DMS 273 (cell line): ENCODE data around the gene CEP128.

Experiments used
- DNase-seq: peaks from one replicate; lab custom pipeline; 2025; ENCODE audit not compliant: unreplicated experiment; lab: John Stamatoyannopoulos, UW

The CEP128 gene

DNA sequence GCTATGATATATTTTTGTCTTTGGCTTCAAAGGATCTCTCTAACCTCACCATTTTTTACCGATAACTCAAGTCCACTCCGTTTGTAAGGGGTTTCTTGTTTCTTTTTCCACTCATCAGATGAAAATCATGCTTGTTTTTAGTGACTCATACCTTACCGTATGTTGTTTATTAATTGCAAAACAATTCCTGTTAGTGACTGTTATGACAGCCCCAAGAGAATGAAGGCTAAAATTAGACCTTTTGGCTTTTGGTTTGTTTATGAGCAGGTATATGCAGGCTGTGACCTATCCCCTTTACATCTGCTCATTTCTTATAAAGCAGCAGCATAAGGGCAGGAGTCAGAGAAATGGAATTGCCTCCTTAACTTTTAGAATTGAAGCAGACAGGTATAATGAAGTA, 319.8 kb downstream of the CEP128 start:
- peak; percentile 73 for DNase-seq

DNA sequence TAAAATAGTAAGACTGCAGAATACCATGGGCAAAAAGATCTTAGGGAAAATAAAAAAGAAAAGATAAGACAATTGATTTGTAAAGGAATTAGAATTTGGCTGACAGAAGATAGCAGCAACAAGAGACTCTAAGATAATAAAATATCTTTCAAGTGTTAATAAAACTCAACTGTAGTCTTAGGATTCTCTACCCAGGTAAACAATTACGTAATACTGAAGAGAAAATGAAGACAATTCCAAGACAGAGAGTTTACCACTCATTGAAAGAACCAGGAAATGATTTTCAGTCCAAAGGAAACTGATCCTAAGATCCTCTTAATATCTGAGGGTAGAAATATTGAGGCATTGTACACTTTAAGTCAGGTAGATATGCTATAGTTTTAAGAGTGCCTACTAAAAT, 321.1 kb downstream of the CEP128 start:
- DNase-seq: no peak

DNA sequence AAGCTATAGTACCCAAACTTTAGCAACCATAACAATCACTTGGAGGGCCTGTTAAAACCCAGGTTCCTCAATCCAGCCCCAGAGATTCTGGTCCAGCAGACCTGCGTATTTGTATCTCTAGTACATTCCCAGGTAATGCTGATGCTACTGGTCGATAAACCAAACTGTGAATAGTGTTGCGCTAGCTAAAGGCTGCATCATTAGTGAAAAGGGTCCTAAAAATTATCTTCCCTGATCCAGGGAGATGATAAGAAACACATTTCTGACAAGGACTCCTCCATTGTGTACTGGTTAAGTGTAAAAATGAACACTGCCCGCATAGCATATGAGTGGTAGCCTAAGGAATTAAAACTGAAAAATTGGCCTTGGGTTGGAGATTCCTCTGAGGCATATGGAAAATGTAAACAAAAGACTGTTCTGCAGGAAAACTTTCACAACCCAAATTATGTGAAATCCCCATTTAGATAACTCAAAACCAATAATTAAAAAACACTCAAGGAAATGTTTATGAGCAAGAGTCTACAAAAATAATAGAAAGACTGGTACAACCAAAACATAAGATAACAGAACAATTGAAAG, 322.7 kb downstream of the CEP128 start:
- DNase-seq: no peak

DNA sequence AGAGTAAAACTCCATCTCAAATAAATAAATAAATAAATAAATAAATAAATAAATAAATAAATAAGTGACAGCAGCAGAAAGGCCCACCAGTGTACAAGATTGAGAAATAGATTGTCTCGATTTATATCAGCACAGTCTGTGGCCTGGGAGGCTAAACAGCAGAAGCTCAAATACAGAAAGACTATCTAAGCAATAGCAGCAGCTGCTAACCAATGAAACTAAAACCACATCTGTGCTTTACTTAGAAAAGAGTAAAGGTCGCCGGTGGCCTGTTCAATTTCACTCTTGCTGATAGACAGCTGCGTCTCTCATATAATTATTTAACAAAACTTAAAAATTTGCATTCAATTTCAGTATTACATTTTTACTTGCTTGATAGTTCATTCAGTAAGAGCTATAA, 325.7 kb downstream of the CEP128 start:
- peak; percentile 7 for DNase-seq

DNA sequence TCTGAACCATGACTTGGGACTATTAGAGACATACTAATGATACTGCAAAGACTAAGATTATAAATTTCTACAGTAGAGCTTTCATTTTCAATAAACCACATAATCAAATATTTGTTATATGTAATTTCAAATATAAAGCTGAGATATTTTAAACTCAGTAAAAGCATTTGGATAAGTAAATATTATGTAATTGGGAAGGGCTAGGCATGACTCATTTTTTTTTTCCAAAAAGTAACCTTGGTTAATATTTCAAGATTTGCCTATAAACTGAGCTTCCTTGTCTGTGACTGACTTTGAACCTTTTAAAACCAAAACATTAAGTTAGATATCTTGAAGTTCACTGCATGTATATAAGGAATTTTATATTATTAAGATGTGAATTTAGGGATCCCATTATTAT, 332.5 kb downstream of the CEP128 start:
- DNase-seq: no peak

DNA sequence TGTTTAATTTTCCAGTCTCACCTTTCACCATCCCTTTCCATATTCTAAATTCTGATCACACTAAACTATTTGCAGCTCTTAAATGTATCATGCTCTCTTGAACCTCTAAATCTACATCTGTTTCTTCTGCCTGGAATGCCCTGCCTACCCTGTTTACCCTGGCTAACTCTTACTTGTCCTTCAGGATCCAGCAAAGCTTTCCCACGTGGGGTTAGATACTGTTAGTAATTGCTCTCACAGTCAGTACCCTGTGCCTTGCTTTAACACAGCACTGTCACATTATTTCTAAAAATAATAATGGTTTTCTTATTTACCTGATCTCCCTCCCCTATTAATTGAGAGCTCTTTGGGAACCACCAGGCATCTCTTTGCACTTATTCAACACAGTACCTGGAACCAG, 333.0 kb downstream of the CEP128 start:
- no peak for DNase-seq

DNA sequence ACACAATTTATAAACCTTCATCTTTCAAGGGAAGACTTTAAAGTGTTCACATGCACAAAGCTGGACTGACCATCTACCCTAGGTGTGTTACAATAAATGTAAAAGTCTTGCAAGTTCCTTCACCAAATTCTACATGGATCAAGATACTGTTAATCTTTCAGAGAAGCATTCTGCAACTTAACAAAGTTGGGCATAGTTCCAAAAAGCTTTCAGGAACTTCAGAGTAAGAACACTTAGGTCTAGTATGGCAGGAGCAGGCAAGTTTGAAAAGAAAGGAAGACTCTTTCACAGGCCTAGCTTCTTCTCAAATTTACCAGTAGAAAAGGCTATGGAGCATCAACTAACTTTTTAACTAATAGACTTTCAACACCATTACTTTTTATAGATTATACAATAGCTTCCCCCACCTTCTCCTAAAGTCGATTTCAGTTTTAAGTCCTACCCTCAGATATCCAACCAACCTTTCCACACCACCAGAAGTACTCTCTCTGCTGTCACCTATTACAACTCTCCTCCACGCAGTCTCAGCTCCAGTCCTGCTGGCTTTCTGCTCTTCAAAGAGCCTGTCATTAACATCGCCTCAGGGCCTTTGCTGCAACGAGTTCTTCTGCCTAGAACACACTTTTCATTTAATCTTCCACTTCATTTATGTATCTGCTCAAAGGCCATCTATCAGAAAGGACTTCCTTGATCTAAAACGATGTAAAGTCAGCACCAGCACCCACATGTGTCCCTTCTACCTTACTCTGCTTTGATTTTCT, 333.9 kb downstream of the CEP128 start:
- DNase-seq: peak; percentile 25

DNA sequence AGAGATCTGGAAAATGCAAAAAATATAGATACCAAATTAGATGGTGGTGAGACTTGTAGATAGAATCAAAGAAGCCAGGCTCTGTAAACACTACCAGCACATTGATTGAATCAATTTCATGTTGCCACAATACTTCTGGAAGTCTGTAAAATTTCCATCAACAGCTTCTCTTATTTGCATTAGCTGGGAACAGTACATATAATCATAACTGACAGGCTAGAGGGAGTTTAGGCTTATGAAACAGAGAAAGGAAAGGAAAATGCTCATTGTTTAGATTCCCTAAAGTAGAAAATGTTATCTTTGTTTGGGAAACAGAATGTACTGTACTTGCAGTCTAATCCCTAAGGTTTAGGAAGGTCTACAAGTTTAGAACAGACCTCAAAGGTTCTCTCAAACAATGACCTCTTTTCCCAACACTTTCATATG, 335.2 kb downstream of the CEP128 start:
- DNase-seq: no peak

DNA sequence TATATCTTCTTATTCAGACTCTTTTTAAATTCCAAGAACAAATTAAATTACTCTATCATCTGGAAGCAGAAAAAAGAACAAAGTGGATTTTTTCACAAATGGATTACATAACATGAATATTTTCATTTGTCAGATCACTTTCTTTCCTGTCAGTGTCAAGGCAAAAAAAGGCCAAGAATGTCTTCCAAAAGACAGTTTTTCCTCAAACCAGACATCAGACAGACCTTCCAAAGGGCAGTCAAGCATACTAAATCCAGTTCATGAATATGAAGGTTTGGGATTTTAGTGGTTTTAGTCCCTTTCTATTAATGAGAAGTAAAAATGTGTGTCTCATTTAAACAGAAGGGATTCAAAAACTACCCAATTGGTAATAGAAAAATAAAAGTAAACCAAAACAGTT, 336.0 kb downstream of the CEP128 start:
- DNase-seq: no peak

DNA sequence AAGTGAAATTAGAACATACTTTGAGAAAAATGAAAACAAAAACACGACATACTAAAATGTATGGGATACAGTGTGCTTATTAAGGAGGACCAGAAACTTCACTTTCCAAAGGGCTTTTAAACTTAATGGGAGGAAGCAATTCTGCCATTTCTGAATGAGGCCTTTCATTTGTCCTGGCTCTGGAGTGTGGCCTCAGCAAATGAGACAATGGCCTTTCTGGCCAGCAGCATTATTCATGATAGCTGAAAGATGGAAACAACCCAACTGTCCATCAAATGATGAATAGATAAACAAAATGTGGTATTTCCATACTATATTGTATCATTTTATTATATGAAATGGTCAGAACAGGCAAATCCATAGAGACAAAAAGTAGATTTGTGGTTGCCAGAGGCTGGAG, 338.6 kb downstream of the CEP128 start:
- no peak for DNase-seq

DNA sequence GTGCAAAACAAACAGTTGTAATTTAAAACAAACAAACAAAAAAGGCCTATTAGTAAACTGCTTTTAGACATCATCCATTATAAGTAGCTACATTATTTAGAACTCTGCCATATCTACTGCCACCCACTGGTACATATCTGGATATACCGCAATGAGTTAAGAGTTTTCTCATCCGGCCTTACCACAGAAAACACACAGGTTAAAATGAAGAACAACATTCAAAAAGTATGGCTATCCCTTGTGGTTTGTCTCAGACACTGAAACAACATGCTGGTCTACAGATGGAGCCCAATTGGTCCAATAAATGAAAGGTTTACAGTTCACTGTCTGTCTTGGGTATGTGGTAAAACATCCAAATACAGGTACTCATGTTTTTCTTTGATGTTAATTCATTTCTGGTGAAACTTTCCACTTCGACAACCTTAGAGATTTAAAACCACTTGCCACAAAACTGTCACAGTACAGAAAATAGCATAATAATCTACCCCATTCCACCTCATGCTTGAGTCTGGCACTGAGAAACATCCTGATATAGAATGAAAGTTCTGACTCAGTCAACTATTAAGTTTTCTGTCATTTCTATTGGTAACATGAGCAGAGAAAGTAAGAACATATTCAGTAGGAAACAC, 354.3 kb downstream of the CEP128 start:
- peak; percentile 54 for DNase-seq

DNA sequence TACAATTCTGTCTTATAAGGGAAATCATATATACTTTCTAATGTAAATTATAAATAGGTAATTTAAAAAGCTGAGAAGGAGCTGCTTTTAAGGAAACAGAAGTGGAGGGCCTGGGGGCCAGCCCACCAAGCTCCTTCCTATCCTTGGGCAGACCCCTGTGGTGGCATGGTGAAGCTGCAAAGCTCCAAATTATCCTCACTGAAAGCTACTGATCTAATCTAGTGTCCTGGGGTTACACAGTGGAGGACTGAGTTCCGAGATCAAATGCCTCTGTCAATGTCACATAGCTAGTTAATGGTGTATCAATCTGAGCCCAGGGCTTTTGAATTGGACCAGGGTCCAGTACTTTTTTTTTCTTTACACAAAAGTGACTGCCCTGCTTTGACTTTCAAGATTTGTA, 355.4 kb downstream of the CEP128 start:
- no peak for DNase-seq

DNA sequence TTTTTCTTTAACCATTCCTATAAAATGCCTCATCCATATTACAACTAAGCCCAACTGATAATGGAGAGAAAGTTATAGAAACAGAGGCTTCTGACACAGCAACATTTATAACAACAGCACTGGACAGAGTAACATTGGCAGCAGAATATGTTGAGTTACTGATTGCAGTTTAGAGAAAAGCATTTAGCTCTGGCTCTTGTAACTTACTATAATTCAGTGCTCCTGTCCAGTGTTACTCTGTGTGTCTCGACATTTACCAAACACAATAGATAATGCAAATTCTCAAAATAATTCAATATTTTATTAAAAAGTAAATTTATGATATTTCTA, 356.1 kb downstream of the CEP128 start:
- no peak for DNase-seq

DNA sequence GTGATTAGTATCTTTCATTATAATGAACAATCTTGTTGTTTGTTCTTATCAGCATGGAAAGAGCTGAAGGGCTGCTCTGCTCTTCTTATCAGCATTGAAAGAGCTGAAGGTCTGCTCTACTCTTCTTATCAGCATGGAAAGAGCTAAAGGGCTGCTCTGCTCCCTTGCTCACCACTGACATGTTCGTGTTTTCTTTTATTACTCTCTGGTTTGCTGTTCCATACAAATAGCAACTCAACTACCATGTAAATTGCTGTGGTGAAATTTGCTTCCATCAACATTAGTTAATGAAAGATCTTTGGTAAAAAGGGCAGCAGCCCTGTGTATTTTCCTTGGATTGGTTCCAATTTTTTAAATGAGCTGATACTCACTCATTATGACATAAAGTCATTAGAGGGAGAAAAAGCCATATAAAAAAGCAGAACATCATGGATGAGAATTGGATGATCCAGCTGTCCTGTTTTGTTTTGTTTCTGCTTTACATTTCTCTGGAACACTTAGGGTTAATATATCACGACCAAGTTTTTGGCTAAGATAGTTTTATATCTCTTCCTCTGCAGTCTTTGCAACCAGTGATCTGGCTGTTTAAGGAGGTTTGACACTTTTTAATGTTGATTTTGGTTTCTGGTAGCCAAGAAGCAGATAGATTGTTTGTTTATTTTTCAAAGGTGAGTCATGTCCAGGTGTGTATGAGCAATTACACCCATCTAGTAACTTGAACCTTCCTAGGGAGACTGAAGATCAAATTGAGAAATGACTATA, 356.6 kb downstream of the CEP128 start:
- no peak for DNase-seq

DNA sequence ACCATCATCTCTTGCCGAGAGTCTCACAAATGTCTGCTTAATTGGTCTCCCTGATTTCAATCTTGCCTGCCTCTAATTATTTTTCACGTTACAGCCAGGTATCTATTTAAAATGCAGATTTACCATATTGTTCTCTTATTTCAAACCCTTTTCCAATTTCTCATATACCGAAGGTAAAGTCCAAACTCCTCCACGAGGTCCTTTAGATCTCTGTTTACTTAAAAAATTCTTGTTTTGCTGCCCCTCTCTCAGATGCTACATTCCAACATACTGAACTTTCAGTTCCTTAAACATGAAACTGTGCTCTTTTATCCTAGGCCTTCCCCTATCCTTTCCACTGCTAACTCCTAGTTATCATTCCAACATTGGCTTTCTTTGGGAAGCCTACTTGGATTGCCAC, 363.9 kb downstream of the CEP128 start:
- DNase-seq: no peak

DNA sequence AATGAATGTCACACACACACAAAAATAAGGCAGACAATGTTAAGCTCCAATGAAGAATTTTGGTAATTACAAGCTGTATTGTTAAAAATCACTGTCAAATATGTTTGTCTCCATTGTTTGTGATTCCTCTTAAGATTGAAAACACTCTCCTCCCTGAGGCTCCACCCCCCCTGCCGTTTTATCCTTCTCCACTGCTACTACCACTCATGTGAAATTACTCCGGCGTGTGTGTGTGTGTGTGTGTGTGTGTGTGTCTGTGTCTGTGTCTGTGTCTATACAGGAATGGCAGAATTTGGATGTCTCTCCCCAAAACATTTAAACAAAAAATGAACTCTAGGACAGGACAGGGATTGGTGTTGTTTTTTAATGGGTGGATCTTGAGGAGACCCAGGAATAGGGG, 365.1 kb downstream of the CEP128 start:
- no peak for DNase-seq

DNA sequence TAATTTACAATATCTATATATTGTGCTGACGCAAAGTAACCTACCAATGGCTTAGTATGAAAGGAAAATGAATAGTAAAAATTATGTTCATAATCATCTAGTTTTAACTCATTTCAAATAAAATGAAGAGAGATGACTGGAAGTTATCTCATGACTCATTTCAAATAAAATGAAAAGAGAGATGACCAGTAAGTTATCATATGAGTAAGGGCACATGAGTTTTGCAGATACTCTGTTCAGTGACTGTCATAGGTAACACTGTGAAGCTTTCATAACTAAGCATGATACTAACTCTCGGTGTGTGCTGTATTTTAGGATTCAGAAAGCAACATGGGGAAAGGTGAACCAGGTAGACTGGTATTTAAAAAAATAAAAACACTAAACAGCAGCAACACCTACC, 365.8 kb downstream of the CEP128 start:
- no peak for DNase-seq

DNA sequence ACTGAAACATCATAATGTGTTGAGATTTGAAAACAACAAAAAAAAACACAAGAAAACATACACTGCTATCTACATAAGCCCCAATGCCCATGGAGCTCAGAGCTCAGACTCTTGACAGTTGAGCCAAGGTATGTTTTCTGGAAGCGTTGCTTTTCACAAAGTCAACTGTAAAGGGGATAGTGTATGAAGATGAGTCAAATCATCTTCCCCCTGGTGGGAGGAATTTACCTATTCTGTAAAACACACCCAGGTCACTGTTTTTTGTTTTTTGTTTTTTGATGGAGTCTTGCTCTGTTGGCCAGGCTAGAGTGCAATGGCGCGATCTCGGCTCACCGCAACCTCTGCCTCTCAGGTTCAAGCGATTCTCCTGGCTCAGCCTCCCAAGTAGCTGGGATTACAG, 368.9 kb downstream of the CEP128 start:
- DNase-seq: no peak

DNA sequence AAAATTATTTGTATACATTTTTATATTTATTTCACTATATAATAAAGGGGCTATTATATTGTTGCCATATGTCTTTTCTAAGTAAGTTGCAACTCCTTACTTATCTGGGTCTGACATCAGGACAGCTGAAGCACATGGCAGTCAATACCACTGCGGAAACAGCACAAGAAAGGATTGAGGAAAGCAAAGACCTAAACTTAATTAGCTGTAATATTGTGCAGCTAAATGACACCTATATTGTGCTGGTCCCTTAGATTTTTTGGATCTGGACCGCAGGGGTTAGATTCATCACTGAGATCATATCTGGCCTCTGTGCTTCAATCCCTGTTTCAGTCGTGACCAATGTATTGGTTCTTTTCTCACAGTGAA, 370.6 kb downstream of the CEP128 start:
- DNase-seq: peak; percentile 50

DNA sequence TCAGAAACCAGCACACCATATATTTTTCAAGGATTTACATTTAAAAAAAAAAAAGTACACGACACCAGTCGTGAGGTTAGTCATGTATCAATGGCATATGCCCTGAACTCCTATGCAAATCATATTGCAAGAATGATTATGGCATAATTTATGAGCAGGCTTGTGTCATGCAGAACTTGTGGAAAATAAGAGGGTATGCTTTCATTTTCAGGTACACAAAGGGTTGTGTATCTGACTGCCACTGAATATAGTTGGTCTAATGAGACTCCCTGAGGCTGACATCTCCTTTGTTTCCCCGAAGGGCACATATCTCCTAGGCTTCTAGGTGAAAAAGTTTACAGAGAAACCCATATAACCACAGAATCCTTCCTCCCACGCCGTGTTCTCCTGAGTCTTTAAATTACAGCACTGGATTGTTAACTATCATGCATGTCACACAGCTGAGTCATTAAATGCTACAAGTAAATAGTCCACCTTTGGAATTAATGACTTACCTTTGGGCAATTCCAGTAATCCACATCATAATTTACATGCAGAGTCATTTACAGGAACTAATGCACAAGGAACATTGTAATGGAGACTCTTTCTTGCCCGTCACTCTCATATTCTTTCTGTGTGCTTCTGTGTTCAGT, 373.5 kb downstream of the CEP128 start:
- DNase-seq: no peak

DNA sequence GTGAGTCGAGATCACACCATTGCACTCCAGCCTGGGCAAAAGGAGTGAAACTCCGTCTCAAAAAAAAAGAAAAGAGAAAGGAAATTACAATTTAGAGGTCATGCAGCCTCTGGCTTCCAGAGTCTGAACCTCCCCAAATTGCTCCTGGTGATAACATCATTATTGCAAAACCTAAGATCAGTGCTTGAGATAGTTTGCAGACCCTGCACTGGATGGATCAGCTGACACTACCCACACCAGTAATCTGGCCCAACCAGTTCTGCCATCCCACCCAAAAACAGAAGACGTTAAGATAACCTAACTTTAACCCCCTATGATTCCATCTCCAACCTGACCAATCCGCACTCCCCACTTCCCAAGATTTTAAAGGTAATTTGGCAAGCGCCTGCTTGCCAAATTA, 376.5 kb downstream of the CEP128 start:
- DNase-seq: no peak

DNA sequence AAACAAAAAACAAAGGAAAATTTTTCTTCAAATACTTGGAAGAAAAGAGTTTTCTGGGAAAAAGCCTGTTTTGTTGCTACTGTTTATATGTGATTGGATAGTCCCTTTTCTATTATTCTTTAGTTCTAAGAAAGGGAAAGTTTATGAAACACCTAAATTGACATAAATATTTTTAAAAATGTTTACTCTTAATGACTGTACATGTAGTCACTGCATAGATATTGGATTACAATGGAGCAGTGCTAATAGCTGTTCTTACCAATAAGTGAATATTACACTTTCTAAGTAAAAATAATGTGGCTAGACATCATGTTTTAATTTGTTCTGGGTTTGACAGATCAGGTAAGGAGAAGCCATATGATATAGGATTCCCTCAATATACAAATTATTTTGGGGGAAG, 377.5 kb downstream of the CEP128 start:
- no peak for DNase-seq
